ENCODE measurements around the gene RAI1.

The RAI1 gene

GRCh38 chr17:17816240-17816814 lies 135.1 kb downstream of the RAI1 start:
- TF ChIP-seq, protein P1, sequence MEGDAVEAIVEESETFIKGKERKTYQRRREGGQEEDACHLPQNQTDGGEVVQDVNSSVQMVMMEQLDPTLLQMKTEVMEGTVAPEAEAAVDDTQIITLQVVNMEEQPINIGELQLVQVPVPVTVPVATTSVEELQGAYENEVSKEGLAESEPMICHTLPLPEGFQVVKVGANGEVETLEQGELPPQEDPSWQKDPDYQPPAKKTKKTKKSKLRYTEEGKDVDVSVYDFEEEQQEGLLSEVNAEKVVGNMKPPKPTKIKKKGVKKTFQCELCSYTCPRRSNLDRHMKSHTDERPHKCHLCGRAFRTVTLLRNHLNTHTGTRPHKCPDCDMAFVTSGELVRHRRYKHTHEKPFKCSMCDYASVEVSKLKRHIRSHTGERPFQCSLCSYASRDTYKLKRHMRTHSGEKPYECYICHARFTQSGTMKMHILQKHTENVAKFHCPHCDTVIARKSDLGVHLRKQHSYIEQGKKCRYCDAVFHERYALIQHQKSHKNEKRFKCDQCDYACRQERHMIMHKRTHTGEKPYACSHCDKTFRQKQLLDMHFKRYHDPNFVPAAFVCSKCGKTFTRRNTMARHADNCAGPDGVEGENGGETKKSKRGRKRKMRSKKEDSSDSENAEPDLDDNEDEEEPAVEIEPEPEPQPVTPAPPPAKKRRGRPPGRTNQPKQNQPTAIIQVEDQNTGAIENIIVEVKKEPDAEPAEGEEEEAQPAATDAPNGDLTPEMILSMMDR (IDR thresholded peaks at IDR 0.05), result no peak

- TF ChIP-seq, protein P1 (IDR thresholded peaks at IDR 0.05), result no peak
These were observed 135.7 kb downstream of the RAI1 start for GRCh38 chr17:17816831-17817551.

GRCh38 chr17:17817552-17817947 lies 136.3 kb downstream of the RAI1 start:
- TF ChIP-seq, protein P1 (IDR thresholded peaks at IDR 0.05), result no peak

GRCh38 chr17:17818088-17818526 lies 136.8 kb downstream of the RAI1 start:
- TF ChIP-seq, protein P1 (IDR thresholded peaks at IDR 0.05), result no peak

DNA sequence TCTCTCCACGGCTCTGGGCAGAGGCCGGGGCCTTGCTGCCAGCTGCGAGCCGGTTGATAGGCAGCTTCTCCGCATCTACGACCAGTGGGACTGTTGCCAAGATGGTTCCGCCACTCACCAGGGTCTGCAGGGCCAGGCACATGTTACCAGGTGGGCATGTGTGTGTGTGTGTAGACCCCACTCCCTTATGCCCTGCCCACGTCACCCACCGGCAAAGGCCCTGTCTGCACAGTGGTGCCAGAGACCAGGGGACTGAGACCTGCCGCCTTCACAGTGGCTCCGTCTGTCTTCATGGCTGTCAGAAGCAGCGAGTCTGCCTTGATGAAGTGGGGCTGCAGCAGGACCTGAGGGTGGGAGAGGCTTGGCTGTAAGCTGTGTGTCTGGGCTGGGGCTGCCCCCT lies 137.9 kb downstream of the RAI1 start:
- TF ChIP-seq, protein P1 (IDR thresholded peaks at IDR 0.05), result no peak

DNA sequence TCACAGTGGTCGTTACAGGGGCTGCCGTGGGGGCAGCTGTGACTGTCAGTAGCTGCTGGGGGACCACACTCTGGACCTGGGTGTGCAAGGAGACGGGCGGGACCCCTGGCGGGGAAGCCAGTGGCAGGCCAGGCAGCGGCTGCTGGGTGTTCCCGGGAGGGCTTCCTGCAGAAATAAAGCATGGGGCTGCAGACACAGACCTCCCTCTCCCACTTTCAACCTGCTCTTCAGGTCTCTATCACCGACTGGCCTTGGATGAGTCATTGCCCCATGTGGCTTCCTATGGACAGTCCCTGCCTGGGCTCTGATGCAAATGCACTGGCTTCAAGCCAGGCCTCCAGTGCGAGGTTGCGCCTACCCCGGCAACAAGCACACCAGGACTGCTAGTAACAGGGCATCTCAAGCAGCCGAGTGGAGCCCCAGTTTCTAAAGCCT lies 138.3 kb downstream of the RAI1 start:
- TF ChIP-seq, protein P1 (IDR thresholded peaks at IDR 0.05), result no peak

- TF ChIP-seq, protein P1 (IDR thresholded peaks at IDR 0.05), result no peak
These were observed 138.8 kb downstream of the RAI1 start for GRCh38 chr17:17820046-17820445.

Measured in LNCAP (cell line).